ENCODE measurements around the gene CREB3L1. TPM values are rescaled to one million over a fixed set of nuclear protein-coding genes. Genes with fewer than 3 reads are reported as not detected.

Gene CREB3L1, protein sequence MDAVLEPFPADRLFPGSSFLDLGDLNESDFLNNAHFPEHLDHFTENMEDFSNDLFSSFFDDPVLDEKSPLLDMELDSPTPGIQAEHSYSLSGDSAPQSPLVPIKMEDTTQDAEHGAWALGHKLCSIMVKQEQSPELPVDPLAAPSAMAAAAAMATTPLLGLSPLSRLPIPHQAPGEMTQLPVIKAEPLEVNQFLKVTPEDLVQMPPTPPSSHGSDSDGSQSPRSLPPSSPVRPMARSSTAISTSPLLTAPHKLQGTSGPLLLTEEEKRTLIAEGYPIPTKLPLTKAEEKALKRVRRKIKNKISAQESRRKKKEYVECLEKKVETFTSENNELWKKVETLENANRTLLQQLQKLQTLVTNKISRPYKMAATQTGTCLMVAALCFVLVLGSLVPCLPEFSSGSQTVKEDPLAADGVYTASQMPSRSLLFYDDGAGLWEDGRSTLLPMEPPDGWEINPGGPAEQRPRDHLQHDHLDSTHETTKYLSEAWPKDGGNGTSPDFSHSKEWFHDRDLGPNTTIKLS
- under 1 TPM; 0.14 to 0.61 TPM for total RNA-seq

DNA sequence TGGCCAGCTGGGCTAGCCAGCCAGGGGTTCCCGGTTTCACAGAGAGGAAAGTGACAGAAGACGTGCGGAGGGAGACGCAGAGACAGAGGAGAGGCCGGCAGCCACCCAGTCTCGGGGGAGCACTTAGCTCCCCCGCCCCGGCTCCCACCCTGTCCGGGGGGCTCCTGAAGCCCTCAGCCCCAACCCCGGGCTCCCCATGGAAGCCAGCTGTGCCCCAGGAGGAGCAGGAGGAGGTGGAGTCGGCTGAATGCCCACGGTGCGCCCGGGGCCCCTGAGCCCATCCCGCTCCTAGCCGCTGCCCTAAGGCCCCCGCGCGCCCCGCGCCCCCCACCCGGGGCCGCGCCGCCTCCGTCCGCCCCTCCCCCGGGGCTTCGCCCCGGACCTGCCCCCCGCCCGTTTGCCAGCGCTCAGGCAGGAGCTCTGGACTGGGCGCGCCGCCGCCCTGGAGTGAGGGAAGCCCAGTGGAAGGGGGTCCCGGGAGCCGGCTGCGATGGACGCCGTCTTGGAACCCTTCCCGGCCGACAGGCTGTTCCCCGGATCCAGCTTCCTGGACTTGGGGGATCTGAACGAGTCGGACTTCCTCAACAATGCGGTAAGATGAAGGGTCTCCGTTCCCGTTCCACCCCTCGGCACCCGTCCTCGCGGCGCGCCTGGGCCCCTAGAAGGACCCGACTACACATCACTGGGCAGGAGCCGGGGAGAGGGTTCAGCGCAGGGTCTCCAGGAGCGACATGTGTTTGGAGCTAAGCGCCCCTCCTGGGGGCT lies at the start of gene CREB3L1:
TSS of gene CREB3L1 (plus strand) at position 41 of the 765 bp plus-strand sequence. CDS start at position 491, 450 bp downstream.
- DNase-seq (ENCODE audit: low spot score in 2 of 2) (no peak), ATAC-seq (peak in 1 of 2 donors; percentile 11)
- Mint-ChIP-seq H3K9me3 (no peaks in the 10 kb centered on the region), H3K36me3 (peaks cover 0 to 11% of the 10 kb centered on the region in 2 donors), H3K27ac (no peak within 1 kb of the TSS)

- no peak for DNase-seq (ENCODE audit: low spot score in 2 of 2)
- no peaks in the 10 kb centered on the region for H3K9me3 Mint-ChIP-seq
- H3K27ac Mint-ChIP-seq = no peak overlapping the region
- ATAC-seq = no peak
- H3K36me3 Mint-ChIP-seq = no peaks in the 10 kb centered on the region
Observed at GRCh38 chr11:46229230-46229629, 48.2 kb upstream of the CREB3L1 start.

GRCh38 chr11:46234311-46234710 lies 43.2 kb upstream of the CREB3L1 start:
- Mint-ChIP-seq H3K27ac (no peak overlapping the region), H3K36me3 (no peaks in the 10 kb centered on the region), H3K9me3 (no peaks in the 10 kb centered on the region)
- ATAC-seq (no peak), DNase-seq (ENCODE audit: low spot score in 2 of 2) (no peak)

GRCh38 chr11:46235777-46236688 lies 41.4 kb upstream of the CREB3L1 start:
- DNase-seq (ENCODE audit: low spot score in 2 of 2) (no peak), ATAC-seq (no peak)
- no peaks in the 10 kb centered on the region for H3K9me3 Mint-ChIP-seq
- H3K36me3 Mint-ChIP-seq = no peaks in the 10 kb centered on the region
- H3K27ac Mint-ChIP-seq = no peak overlapping the region

DNA sequence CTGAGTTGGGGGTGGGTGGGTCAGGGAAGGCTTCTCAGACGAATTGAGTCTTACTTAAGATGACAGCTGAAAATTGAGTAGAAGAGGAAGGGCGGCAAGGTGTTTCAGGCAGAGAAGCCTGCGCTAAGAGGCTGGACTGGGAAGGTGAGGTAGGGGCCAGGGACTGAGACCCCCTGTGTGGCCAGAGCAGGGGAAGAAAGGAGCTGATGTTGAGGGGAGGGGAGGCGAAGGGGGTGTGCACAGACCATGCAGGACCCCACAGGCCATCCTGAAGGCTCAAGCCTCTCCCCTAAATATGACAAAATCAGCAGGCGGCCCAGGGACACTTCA lies 40.6 kb upstream of the CREB3L1 start:
- no peak for DNase-seq (ENCODE audit: low spot score in 2 of 2)
- peak overlapping the region in 1 of 2 donors; percentile 77 for H3K27ac Mint-ChIP-seq
- ATAC-seq = no peak
- no peaks in the 10 kb centered on the region for H3K36me3 Mint-ChIP-seq
- no peaks in the 10 kb centered on the region for H3K9me3 Mint-ChIP-seq

GRCh38 chr11:46237248-46238077 lies 40.0 kb upstream of the CREB3L1 start:
- DNase-seq (ENCODE audit: low spot score in 2 of 2) (peak; percentile 60), ATAC-seq (peak; percentile 59 to 68)
- H3K36me3 Mint-ChIP-seq = no peaks in the 10 kb centered on the region
- H3K27ac Mint-ChIP-seq = peak overlapping the region; percentile 66 to 77
- no peaks in the 10 kb centered on the region for H3K9me3 Mint-ChIP-seq

GRCh38 chr11:46238078-46238966 lies 39.1 kb upstream of the CREB3L1 start:
- H3K27ac Mint-ChIP-seq = no peak overlapping the region
- ATAC-seq = peak; percentile 46 to 61
- no peaks in the 10 kb centered on the region for H3K36me3 Mint-ChIP-seq
- DNase-seq (ENCODE audit: low spot score in 2 of 2) = peak; percentile 64 to 71
- H3K9me3 Mint-ChIP-seq = no peaks in the 10 kb centered on the region

GRCh38 chr11:46238967-46239800 lies 38.3 kb upstream of the CREB3L1 start:
- ATAC-seq = peak; percentile 74 to 77
- H3K9me3 Mint-ChIP-seq = no peaks in the 10 kb centered on the region
- no peaks in the 10 kb centered on the region for H3K36me3 Mint-ChIP-seq
- peak; percentile 86 to 90 for DNase-seq (ENCODE audit: low spot score in 2 of 2)
- no peak overlapping the region for H3K27ac Mint-ChIP-seq

DNA sequence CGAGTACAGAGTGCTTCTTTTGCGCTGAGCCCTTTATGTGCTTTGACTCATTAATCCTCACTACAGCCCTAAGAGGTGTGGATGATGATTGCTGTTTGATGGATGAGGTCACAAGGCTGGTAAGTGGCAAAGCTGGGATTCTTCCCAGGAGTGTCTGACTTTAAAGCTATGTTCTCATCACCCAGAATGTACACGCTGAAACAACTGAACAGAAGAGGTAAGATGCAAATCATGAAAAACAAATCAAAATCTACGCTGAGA lies 37.7 kb upstream of the CREB3L1 start:
- ATAC-seq = no peak
- H3K27ac Mint-ChIP-seq = no peak overlapping the region
- DNase-seq (ENCODE audit: low spot score in 2 of 2) = no peak
- no peaks in the 10 kb centered on the region for H3K36me3 Mint-ChIP-seq
- H3K9me3 Mint-ChIP-seq = no peaks in the 10 kb centered on the region

DNA sequence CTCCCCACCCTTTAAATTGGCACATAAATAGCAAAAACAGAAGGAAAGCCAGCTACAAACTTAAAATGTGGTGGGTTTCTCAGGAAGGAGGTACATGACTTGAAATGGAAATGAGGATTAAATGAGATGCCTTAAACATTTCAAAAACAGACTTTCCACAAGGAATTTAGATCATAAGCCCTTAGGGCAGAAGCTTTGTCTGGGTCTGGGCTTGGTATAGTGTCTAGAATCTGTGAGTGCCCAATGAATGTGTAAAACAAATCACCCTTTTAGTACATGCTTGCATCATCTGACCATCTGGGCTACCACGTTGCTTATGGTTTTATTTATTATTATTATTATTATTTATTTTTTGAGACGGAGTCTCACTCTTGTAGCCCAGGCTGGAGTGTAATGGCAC lies 37.1 kb upstream of the CREB3L1 start:
- H3K36me3 Mint-ChIP-seq = no peaks in the 10 kb centered on the region
- H3K27ac Mint-ChIP-seq = no peak overlapping the region
- ATAC-seq (no peak), DNase-seq (ENCODE audit: low spot score in 2 of 2) (no peak)
- no peaks in the 10 kb centered on the region for H3K9me3 Mint-ChIP-seq

DNA sequence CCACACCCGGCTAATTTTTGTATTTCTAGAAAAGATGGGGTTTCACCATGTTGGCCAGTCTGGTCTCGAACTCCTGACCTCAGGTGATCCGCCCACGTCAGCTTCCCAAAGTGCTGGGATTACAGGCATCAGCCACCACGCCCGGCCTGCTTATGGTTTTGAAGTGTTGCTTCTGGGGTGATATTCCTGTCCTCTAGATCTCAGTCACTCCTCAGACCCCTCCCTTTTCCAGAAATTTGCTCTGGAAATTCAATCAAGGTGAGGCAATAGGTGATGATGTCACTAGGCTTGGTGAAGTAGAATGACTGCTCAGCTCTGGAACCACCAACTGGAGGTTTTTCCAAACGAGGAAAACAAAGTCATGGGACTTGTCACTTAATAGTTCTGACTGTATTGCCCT lies 36.6 kb upstream of the CREB3L1 start:
- ATAC-seq = no peak

GRCh38 chr11:46242041-46242951 lies 35.2 kb upstream of the CREB3L1 start:
- H3K27ac Mint-ChIP-seq = peak overlapping the region; percentile 87 to 94
- ATAC-seq = no peak
- no peaks in the 10 kb centered on the region for H3K36me3 Mint-ChIP-seq
- H3K9me3 Mint-ChIP-seq = no peaks in the 10 kb centered on the region
- DNase-seq (ENCODE audit: low spot score in 2 of 2) = no peak

More for the DNA sequence above, 36.6 kb upstream of the CREB3L1 start:
- no peaks in the 10 kb centered on the region for H3K36me3 Mint-ChIP-seq
- no peak for DNase-seq (ENCODE audit: low spot score in 2 of 2)
- no peaks in the 10 kb centered on the region for H3K9me3 Mint-ChIP-seq
- no peak overlapping the region for H3K27ac Mint-ChIP-seq

DNA sequence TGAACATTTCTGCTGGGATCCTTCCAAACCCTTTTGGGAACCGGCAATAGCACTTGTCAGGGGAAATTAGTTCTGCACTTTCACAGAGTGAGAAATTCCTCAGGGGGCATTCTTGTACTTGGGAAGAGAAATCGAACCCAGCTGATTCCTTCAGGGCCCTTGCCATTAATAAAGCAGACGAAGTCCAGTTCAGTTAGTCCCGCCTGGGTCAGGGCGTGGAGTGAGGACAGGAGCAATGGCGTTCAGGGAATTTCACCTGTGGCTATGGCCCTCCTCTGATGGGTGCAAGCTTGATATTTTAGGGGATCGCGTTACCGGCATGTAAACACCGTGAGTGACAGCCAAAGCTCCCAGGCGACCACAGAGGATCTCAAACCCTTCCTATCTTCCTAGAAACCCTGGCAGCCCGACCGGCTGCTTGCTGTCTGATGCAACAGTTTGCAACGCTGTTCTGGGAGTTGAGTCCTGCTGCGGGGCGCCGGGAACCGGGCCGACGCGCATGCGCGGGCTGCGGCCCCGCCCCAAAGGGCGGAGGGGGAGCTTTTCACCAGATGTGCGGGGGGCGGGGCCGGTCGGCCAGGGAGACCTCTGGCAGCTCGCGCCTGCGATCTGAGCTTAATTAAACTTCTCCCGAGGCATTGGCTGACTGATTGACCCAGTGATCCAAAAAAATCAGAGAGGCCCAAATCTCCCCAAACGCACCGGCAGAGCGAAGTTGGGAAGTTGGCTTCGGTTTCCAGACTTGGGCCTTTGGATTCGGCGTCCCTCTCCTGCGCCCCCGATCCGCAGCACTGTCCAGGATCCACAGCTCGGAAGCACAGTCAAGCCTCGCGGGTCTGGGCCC lies 34.3 kb upstream of the CREB3L1 start:
- ATAC-seq (peak; percentile 77 to 83), DNase-seq (ENCODE audit: low spot score in 2 of 2) (peak; percentile 94)
- Mint-ChIP-seq H3K27ac (peak overlapping the region; percentile 87 to 94), H3K9me3 (no peaks in the 10 kb centered on the region), H3K36me3 (no peaks in the 10 kb centered on the region)

Data from activated naive CD4-positive, alpha-beta T cell treated with anti-CD3 and anti-CD28 coated beads, Interleukin-2, amount 50 U/mL, for 72 hours (primary cell).